PC-9 (cell line): ENCODE measurements around the gene OS9. TPM values are rescaled to one million over a fixed set of nuclear protein-coding genes. Genes with fewer than 3 reads are reported as not detected.

ENCODE experiments used
- BruUV-seq: library from RNA; stranded (reverse); fragments of 400-500 nt; replicated peaks from 2 replicates; lab custom pipeline; 2021; lab: Mats Ljungman, UMichigan
- CTCF ChIA-PET: fragments of 300-600 bp; sonication (Branson Sonifier 250); formaldehyde crosslinking; loops from one replicate; lab custom pipeline; 2022; ENCODE audit warnings: antibody characterized with exemption; lab: Charles Lee
- POLR2A ChIA-PET: fragments of 300-600 bp; sonication (Branson Sonifier 250); formaldehyde crosslinking; loops from one replicate; lab custom pipeline; 2022; ENCODE audit warnings: antibody characterized with exemption; ENCODE audit not compliant: unreplicated experiment; lab: Charles Lee
- DNase-seq, 2 experiments: peaks; one replicate each; pipeline versions ENCODE4 v3.0.0 to v3.0.0-alpha.2; 2015 to 2022; ENCODE audit warnings: mixed read lengths in 1 of 2
- H2AFZ ChIP-seq: fragments of 200-600 bp; sonication (generic); 2 replicates; pipeline ENCODE4 v1.8.1; 2017; ENCODE audit warnings: antibody characterized with exemption
- H3F3A ChIP-seq: fragments of 200-600 bp; sonication (generic); 2 replicates; pipeline ENCODE4 v1.8.1; 2017; ENCODE audit warnings: antibody characterized with exemption, mild to moderate bottlenecking, low read depth; ENCODE audit not compliant: insufficient read depth
- H3K27ac ChIP-seq: fragments of 200-600 bp; sonication (generic); 2 replicates; pipeline ENCODE4 v1.6.1; 2016; ENCODE audit warnings: mixed run types
- H3K27me3 ChIP-seq: fragments of 200-600 bp; sonication (generic); 2 replicates; pipeline ENCODE4 v1.6.1; 2016; ENCODE audit warnings: low read depth, mixed run types; ENCODE audit not compliant: insufficient read depth
- H3K36me3 ChIP-seq: fragments of 200-600 bp; sonication (generic); 2 replicates; pipeline ENCODE4 v1.6.1; 2016; ENCODE audit warnings: low read depth, mixed run types
- H3K4me1 ChIP-seq: fragments of 200-600 bp; sonication (generic); replicated peaks from 2 replicates; pipeline ENCODE4 v1.6.1; 2016; ENCODE audit warnings: mixed run types; ENCODE audit not compliant: insufficient read depth
- H3K4me2 ChIP-seq: fragments of 200-600 bp; sonication (generic); 2 replicates; pipeline ENCODE4 v1.6.1; 2017; ENCODE audit warnings: mixed run types
- H3K4me3 ChIP-seq: fragments of 200-600 bp; sonication (generic); 2 replicates; pipeline ENCODE4 v1.6.1; 2016; ENCODE audit warnings: mixed run types
- H3K79me2 ChIP-seq: fragments of 200-600 bp; sonication (generic); 2 replicates; pipeline ENCODE4 v1.6.1; 2017; ENCODE audit warnings: low read depth, mixed run types
- H3K9me2 ChIP-seq: fragments of 200-600 bp; sonication (generic); 2 replicates; pipeline ENCODE4 v1.8.1; 2017; ENCODE audit warnings: mild to moderate bottlenecking; ENCODE audit not compliant: insufficient read depth
- H3K9me3 ChIP-seq: fragments of 200-600 bp; sonication (generic); 2 replicates; pipeline ENCODE4 v1.8.1; 2016; ENCODE audit warnings: low read depth; ENCODE audit not compliant: insufficient read depth
- H4K20me1 ChIP-seq: fragments of 200-600 bp; sonication (generic); 2 replicates; pipeline ENCODE4 v1.8.1; 2017; ENCODE audit not compliant: insufficient read depth
- CTCF ChIP-seq: fragments of 200-600 bp; sonication (generic); conservative IDR thresholded peaks from 2 replicates; pipeline ENCODE4 v1.6.1; 2017; ENCODE audit warnings: mixed run types, antibody characterized with exemption, mild to moderate bottlenecking, moderate library complexity
- EZH2 ChIP-seq: fragments of 200-600 bp; sonication (generic); IDR thresholded peaks from 2 replicates; pipeline ENCODE4 v1.8.0; 2017; ENCODE audit warnings: antibody characterized with exemption, low read depth
- intact Hi-C: fragments of 100-400 bp; cut with micrococcal nuclease; formaldehyde crosslinking; loops from one replicate; pipeline ENCODE4 v1.10.0; 2022; ENCODE audit not compliant: unreplicated experiment
- total RNA-seq: library from RNA; stranded (reverse); gene quantifications from 2 replicates; pipeline ENCODE4 v1.2.3, GENCODE V29; 2021

Gene OS9
- total RNA-seq, 1 experiment from 2014 or later: 96.7 TPM

GRCh38 chr12:57698414-57698813 is 4.5 kb downstream of the OS9 start:
- Histone ChIP-seq H3K4me3 (no peak overlapping the region), H3K4me1 (peaks cover 8% of the 10 kb centered on the region), H3F3A (no peaks in the 10 kb centered on the region; the same call in 1 of the 2 replicates), H3K9me3 (no peaks in the 10 kb centered on the region), H3K27me3 (no peaks in the 10 kb centered on the region), H3K27ac (no peak overlapping the region), H2AFZ (no peak overlapping the region), H4K20me1 (no peaks in the 10 kb centered on the region), H3K36me3 (peaks cover 9% of the 10 kb centered on the region; the same call in 1 of the 2 replicates), H3K9me2 (no peaks in the 10 kb centered on the region), H3K4me2 (no peak overlapping the region), H3K79me2 (peaks cover 10% of the 10 kb centered on the region)
- intact Hi-C loops: no loop called here
- TF ChIP-seq EZH2: no peak
- no peak for TF ChIP-seq CTCF
- CTCF ChIA-PET: no interaction called here
- no peak for DNase-seq
- POLR2A ChIA-PET: no interaction called here
- no TSS peak for BruUV-seq

- no peaks in the 10 kb centered on the region for H3K9me2 ChIP-seq
- TF ChIP-seq EZH2 (no peak), CTCF (no peak)
- no peak overlapping the region for H3K4me2 ChIP-seq
- H3K27me3 ChIP-seq: no peaks in the 10 kb centered on the region
- no peaks in the 10 kb centered on the region for H3K4me1 ChIP-seq
- H2AFZ ChIP-seq: no peak overlapping the region
- no peak overlapping the region for H3K27ac ChIP-seq
- H3K9me3 ChIP-seq: peaks cover 4% of the 10 kb centered on the region; the same call in 1 of the 2 replicates
- H4K20me1 ChIP-seq: no peaks in the 10 kb centered on the region
- no peak overlapping the region for H3K4me3 ChIP-seq
- intact Hi-C loops: no loop called here
- no peak for DNase-seq
- no TSS peak for BruUV-seq
- peaks cover 15% of the 10 kb centered on the region for H3K36me3 ChIP-seq
- peaks cover 1% of the 10 kb centered on the region for H3K79me2 ChIP-seq
- POLR2A ChIA-PET: no interaction called here
- CTCF ChIA-PET: no interaction called here
- no peaks in the 10 kb centered on the region for H3F3A ChIP-seq
Observed at GRCh38 chr12:57700317-57700716, 6.4 kb downstream of the OS9 start.

- Histone ChIP-seq H3K9me3 (peaks cover 4% of the 10 kb centered on the region; the same call in 1 of the 2 replicates), H2AFZ (no peak overlapping the region), H3K27ac (no peak overlapping the region), H4K20me1 (no peaks in the 10 kb centered on the region), H3K9me2 (no peaks in the 10 kb centered on the region), H3K4me2 (no peak overlapping the region), H3K4me1 (no peaks in the 10 kb centered on the region), H3K36me3 (peaks cover 11% of the 10 kb centered on the region), H3K79me2 (no peaks in the 10 kb centered on the region), H3F3A (no peaks in the 10 kb centered on the region; the same call in 1 of the 2 replicates), H3K27me3 (no peaks in the 10 kb centered on the region), H3K4me3 (no peak overlapping the region)
- TF ChIP-seq EZH2 (no peak), CTCF (no peak)
- BruUV-seq: no TSS peak
- CTCF ChIA-PET: no interaction called here
- DNase-seq: no peak
- intact Hi-C loops: no loop called here
- POLR2A ChIA-PET: no interaction called here
Observed at GRCh38 chr12:57707250-57707649, 13.3 kb downstream of the OS9 start.
